PC-3 (cell line): ENCODE measurements around the gene KCNB1.

Source experiments
- CTCF ChIP-seq: fragments of 300-600 bp; sonication (generic); conservative IDR thresholded peaks from 2 replicates; pipeline ENCODE4 v1.5.1; 2017; ENCODE audit warnings: antibody characterized with exemption, low read depth, mild to moderate bottlenecking, low read length
- EZH2 ChIP-seq: fragments of 300-600 bp; sonication (generic); IDR thresholded peaks from one replicate; pipeline ENCODE4 v1.6.1; 2017; ENCODE audit warnings: antibody characterized with exemption, mild to moderate bottlenecking, low read length; ENCODE audit not compliant: unreplicated experiment
- EZH2phosphoT487 ChIP-seq: fragments of 300-600 bp; sonication (generic); IDR thresholded peaks from 2 replicates; pipeline ENCODE4 v1.6.1; 2018; ENCODE audit warnings: mild to moderate bottlenecking, antibody characterized with exemption, low read length, borderline replicate concordance

DNA sequence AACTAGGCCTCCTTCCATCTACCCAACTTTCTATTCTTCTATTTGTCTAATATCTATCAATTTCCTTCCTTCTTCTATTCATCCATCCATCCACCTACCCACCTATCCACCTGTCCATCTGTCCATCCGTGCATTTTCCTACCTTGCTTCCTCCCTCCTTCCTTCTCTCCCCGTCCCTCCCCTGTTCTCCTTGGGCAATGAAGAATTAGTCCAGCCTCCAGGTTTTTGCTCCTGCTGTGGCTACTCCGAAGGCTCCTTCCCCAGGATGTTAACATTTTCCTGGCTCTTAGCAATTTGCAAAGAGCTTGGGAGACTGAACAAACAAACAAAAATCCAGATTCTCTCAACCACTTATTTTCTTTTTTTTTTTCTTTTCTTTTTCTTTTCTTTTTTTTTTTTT lies 81.6 kb downstream of the KCNB1 start:
- TF ChIP-seq EZH2 (no peak), CTCF (no peak), EZH2phosphoT487 (no peak)
